ENCODE results near the gene PLLP. TPM values are rescaled to one million over a fixed set of nuclear protein-coding genes. Genes with fewer than 3 reads are reported as not detected.
A peak's percentile ranks its signal among the peaks of the same experiment; 100 is the strongest.

The PLLP gene
- total RNA-seq, 1 donor from 2014 or later: 44.0 TPM

GRCh38 chr16:57324749-57325148, 40.3 kb upstream of the PLLP start:
- Histone ChIP-seq H3K36me3 (no peaks in the 10 kb centered on the region), H3K9me3 (no peaks in the 10 kb centered on the region), H3K27ac (no peak overlapping the region), H3K27me3 (no peaks in the 10 kb centered on the region), H3K4me1 (no peaks in the 10 kb centered on the region), H3K4me3 (no peak overlapping the region)
- no peak for DNase-seq (ENCODE audit: extremely low spot score in 2 of 2)
- TF ChIP-seq CTCF (IDR thresholded peaks at IDR 0.05) (no peak), POLR2AphosphoS5 (IDR thresholded peaks at IDR 0.05; ENCODE audit: insufficient read depth in 1 of 2, low read depth in 1 of 2) (no peak), POLR2A (IDR thresholded peaks at IDR 0.05) (no peak)
- intact Hi-C loops (cut with DNase I): no loop called here

GRCh38 chr16:57319646-57320045, 35.2 kb upstream of the PLLP start:
- Histone ChIP-seq H3K4me1 (peaks cover 7% of the 10 kb centered on the region), H3K4me3 (no peak overlapping the region), H3K27me3 (no peaks in the 10 kb centered on the region), H3K36me3 (no peaks in the 10 kb centered on the region), H3K9me3 (no peaks in the 10 kb centered on the region), H3K27ac (no peak overlapping the region)
- intact Hi-C loops (cut with DNase I): no loop called here
- no peak for TF ChIP-seq CTCF (IDR thresholded peaks at IDR 0.05)
- no peak for TF ChIP-seq POLR2AphosphoS5 (IDR thresholded peaks at IDR 0.05; ENCODE audit: insufficient read depth in 1 of 2, low read depth in 1 of 2)
- no peak for DNase-seq (ENCODE audit: extremely low spot score in 2 of 2)

GRCh38 chr16:57318240-57318970, 33.9 kb upstream of the PLLP start:
- no peaks in the 10 kb centered on the region for H3K36me3 ChIP-seq
- H3K4me1 ChIP-seq: peaks cover 12% of the 10 kb centered on the region
- TF ChIP-seq CTCF (IDR thresholded peaks at IDR 0.05) (no peak), POLR2A (IDR thresholded peaks at IDR 0.05) (no peak), POLR2AphosphoS5 (IDR thresholded peaks at IDR 0.05; ENCODE audit: insufficient read depth in 1 of 2, low read depth in 1 of 2) (no peak)
- DNase-seq (ENCODE audit: extremely low spot score in 2 of 2): no peak
- intact Hi-C loops (cut with DNase I): no loop called here
- H3K4me3 ChIP-seq: no peak overlapping the region
- H3K27me3 ChIP-seq: no peaks in the 10 kb centered on the region
- no peaks in the 10 kb centered on the region for H3K9me3 ChIP-seq
- H3K27ac ChIP-seq: no peak overlapping the region

GRCh38 chr16:57316390-57317017, 32.0 kb upstream of the PLLP start:
- Histone ChIP-seq H3K4me1 (peaks cover 12% of the 10 kb centered on the region), H3K4me3 (no peak overlapping the region), H3K27ac (peak overlapping the region; percentile 57), H3K36me3 (no peaks in the 10 kb centered on the region), H3K9me3 (no peaks in the 10 kb centered on the region), H3K27me3 (no peaks in the 10 kb centered on the region)
- intact Hi-C loops (cut with DNase I): no loop called here
- peak in 1 of 2 donors; percentile 66 for TF ChIP-seq POLR2AphosphoS5 (IDR thresholded peaks at IDR 0.05; ENCODE audit: insufficient read depth in 1 of 2, low read depth in 1 of 2)
- TF ChIP-seq CTCF (IDR thresholded peaks at IDR 0.05): no peak
- TF ChIP-seq POLR2A (IDR thresholded peaks at IDR 0.05): no peak
- DNase-seq (ENCODE audit: extremely low spot score in 2 of 2): no peak

GRCh38 chr16:57315416-57315815, 30.9 kb upstream of the PLLP start:
- peaks cover 12% of the 10 kb centered on the region for H3K4me1 ChIP-seq

More at GRCh38 chr16:57315416-57315815, 30.9 kb upstream of the PLLP start:
- no peak for TF ChIP-seq CTCF (IDR thresholded peaks at IDR 0.05)
- TF ChIP-seq POLR2A (IDR thresholded peaks at IDR 0.05): no peak
- TF ChIP-seq POLR2AphosphoS5 (IDR thresholded peaks at IDR 0.05; ENCODE audit: insufficient read depth in 1 of 2, low read depth in 1 of 2): no peak
- intact Hi-C loops (cut with DNase I): no loop called here
- H3K27me3 ChIP-seq: no peaks in the 10 kb centered on the region
- H3K4me3 ChIP-seq: no peak overlapping the region
- H3K27ac ChIP-seq: no peak overlapping the region
- H3K9me3 ChIP-seq: no peaks in the 10 kb centered on the region
- DNase-seq (ENCODE audit: extremely low spot score in 2 of 2): no peak
- no peaks in the 10 kb centered on the region for H3K36me3 ChIP-seq
